LNCAP (cell line): Measurements from ENCODE around the gene MAST4.

ENCODE experiments used
- CTCF ChIP-seq: fragments of 450-650 bp; IDR thresholded peaks from 2 replicates; pipeline ENCODE4 v1.5.1; 2017; ENCODE audit warnings: mild to moderate bottlenecking

Gene MAST4

GRCh38 chr5:66993882-66994281 lies 397.7 kb downstream of the MAST4 start:
- no peak for TF ChIP-seq CTCF

- no peak for TF ChIP-seq CTCF
These were observed 398.6 kb downstream of the MAST4 start for GRCh38 chr5:66994790-66995189.

- no peak for TF ChIP-seq CTCF
These were observed 404.7 kb downstream of the MAST4 start for GRCh38 chr5:67000794-67001475.

- no peak for TF ChIP-seq CTCF
These were observed 406.9 kb downstream of the MAST4 start for GRCh38 chr5:67002832-67003684.

- no peak for TF ChIP-seq CTCF
These were observed 407.4 kb downstream of the MAST4 start for GRCh38 chr5:67003685-67003934.

- no peak for TF ChIP-seq CTCF
These were observed 407.9 kb downstream of the MAST4 start for GRCh38 chr5:67003935-67004729.

- no peak for TF ChIP-seq CTCF
These were observed 408.6 kb downstream of the MAST4 start for GRCh38 chr5:67004730-67005350.
